NCI-H1092 treated with DMSO at 0.1 percent for 48 hours (cell line): ENCODE data around the gene ELAVL1.
"Not testable (repeated sequence)": the region's sequence is repeated elsewhere in the genome, so short reads cannot be mapped to it uniquely, and the experiment has no call there.

Experiments used
- DNase-seq: peaks from one replicate; lab custom pipeline; 2025; lab: John Stamatoyannopoulos, UW

Gene ELAVL1

DNA sequence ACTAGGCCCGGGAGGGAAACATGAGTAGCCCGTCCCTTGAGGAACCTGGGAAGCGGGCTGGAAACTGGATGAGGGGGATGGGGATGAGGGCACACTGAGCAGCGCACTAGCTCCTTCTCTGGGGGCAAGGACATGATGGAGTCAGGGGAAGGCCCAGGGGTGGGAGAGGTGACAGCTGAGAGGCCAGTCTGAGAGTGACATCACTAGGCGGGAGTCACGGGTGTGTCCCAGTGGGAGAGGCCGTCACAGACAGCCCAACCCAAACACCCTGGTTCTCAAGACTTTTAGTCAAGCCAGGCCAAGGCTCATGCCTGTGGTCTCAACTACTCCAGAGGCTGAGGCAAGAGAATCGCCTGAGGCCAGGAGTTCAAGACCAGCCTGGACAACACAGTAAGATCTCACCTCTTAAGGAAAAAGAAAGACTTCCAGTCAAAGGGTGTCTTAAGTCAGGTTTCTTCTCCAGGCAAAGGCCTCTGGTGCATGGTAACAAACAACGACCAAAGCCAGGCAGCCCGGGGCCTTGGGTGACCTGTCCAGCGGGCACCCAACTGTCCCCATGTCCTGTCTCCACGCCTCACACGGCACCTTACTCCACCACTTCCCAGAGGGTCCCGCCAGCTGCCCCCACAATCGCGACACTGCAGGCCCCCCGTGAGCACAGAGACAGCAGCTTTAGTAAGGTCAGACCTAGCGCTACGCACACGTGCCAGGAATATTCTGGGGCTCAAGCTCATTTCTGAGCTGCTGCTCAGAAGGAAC lies 36.5 kb downstream of the ELAVL1 start:
- DNase-seq, result no peak

- DNase-seq, result no peak
Measured at GRCh38 chr19:7968008-7968795, 37.2 kb downstream of the ELAVL1 start.

DNA sequence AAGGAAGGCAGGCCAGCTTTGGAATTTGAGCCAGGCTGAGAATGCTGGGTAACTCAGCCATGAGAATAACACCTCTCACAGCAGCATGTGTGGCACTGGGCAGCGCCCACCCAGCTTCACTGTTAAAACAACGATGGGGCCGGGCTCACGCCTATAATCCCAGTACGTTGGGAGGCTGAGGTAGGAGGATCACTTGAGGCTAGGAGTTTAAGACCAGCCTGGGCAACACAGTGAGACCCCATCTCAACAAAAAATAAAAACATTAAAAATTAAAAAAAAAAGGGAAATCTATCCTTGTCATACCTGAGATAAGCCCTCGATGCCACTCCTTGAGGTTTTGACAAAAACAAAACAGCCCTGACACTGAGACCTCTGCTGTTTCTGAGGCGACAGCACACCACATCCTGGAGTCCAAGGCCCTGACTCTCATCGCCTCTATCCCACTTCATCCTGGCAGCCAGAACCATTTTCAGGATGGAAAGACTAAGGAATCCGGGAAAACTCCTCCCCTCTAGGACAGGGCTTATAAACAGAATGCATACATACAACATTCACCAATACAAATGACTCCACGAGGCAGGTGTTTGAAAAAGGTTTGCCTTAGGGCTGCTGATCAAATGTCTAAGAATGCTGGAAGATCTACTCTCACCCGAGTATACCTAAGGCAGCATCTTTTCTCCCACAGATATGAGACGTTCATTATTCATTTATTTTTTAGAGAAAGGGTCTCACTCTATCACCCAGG lies 39.3 kb downstream of the ELAVL1 start:
- DNase-seq, result no peak

- no peak for DNase-seq
Measured at GRCh38 chr19:7965259-7965841, 40.1 kb downstream of the ELAVL1 start.

GRCh38 chr19:7963566-7963965 lies 41.9 kb downstream of the ELAVL1 start:
- no peak for DNase-seq

GRCh38 chr19:7962644-7963268 lies 42.7 kb downstream of the ELAVL1 start:
- DNase-seq, result no peak

- DNase-seq, result no peak
Measured at GRCh38 chr19:7961920-7962626, 43.4 kb downstream of the ELAVL1 start.

DNA sequence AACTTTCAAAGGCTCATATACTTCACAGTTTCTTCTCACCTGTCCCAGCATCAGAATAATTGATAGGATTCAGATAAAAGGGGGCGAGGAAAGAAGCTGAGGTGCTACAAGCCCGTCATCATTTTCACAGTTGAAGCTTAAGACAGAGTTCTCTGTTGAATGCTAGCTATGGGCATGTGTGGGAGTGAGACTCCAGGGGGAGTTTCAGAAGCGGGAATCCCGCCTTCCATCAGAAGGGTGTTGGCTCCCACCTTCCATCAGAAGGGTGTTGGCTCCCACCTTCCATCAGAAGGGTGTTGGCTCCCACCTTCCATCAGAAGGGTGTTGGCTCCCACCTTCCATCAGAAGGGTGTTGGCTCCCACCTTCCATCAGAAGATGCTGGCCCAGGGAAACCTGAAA lies 44.4 kb downstream of the ELAVL1 start:
- not testable (repeated sequence) for DNase-seq

- DNase-seq, result no peak
Measured at GRCh38 chr19:7959211-7959610, 46.2 kb downstream of the ELAVL1 start.

DNA sequence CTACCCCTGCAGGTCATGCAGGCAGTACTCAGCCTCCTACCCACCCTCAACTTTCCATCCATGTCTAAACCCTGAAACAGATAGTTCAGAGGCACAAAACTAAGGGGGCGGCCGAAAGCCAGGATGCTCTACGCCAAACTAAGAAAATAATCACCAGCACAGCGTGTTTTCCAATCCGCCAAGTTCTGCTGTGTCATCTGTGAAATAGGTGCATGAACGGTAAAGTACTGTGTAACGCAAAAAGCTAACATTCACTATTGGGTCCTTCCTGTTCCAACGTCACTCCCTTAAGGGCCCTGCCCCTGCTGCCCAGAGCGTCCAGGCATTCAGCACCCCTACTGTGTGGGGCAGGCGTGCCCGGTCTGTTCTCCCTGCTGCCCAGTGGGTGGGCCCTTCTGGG lies 49.7 kb downstream of the ELAVL1 start:
- DNase-seq, result no peak

DNA sequence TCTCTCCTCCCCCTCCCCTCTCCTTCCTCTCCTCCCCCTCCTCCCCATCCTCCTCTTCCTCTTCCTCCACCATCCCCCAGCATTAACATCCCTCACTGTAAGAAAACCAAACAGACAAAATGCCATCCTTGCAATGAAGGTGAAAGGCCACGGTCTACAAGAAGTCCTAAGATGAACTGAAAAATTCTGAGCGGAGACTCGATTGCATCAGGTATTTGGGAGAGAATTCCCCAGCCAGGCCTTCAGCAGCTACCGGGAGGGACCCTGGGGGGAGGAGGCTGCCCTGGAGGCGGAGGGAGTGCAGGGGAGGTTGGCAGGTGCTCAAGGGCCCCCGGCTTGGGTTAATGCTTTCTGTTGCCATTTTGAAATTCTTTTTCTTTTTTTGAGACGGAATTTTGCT lies 51.9 kb downstream of the ELAVL1 start:
- no peak for DNase-seq

DNA sequence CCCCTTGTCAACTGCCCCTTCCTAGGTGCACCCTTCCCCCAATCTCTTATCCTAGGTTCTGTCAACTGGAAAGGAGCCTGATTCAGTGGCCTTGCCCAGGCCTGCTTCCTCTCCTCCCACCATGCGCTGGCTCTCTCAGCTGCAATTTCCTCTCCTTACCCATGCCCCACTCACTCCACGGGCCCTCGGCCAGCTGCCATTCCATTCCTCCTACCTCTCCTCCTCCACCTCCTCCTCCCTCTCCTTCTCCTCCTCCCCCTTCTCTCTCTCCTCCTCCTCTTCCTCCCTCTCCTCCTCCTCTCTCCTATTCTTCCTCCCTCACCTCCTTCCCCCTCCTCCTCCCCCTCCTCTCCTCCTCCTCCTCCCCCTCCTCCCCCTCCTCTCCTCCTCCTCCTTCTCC lies 52.4 kb downstream of the ELAVL1 start:
- DNase-seq, result no peak

GRCh38 chr19:7947939-7948338 lies 57.5 kb downstream of the ELAVL1 start:
- DNase-seq, result no peak

DNA sequence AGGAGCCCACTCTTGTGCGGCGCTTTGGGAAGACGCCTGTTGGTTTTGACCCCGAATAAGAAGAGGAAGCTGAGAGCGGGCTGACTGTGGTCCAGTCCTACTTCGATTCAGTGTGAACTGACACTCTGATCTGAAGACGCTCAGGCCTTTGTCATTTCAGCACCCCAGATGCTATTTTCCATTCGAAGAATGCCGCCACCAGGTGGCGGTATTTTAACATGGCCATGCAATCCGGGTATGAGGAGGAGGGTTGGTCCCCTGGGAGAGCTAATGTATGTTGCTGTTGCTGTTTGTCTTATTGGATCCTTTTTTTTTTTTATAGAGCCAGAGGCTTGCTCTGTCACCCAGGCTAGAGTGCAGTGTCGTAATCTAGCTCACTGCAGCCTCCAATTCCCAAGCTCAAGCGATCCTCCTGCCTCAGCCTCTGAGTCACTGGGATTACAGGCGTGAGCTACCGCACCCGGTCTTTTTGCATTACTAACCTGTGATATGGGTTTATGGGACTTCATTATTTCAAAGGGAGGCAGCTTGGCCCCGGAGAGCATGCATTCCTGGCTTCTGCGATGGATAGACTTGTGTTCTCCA lies 61.2 kb downstream of the ELAVL1 start:
- peak; percentile 84 for DNase-seq

DNA sequence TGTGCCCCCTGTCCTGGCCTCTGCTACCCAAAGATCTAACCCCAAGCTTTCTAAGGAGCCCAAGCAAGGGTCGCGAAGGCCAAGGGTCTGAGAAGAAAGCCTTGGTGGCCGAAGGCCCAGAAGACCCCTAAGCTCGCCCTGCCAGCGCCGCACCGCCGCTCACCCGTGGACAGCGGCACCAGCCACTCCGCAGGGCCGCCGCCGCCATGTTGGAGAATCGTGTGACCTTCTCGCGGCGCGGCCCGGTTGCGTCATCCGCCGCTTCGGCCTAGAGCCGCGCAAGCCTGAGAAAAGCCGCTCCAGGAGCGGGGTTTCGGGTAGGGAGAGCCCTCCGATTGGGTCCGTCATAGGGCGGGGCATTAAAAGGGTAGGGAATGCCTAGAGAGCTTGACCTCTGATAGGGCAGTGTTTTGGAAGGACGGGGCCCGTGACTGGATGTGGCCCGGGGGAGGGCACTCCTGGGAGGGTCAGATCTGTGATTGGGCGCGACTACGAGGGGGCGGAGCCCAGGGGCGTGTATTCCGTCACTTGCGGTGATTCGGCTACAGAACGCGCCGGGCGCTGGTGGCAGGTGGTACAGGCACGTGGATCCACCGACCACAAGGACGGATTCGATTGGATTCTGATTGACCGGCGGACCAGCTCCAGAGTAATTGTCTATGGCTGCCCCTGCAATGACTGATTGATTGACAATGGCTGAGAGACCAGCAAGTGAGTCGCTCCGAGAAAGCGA lies 61.8 kb downstream of the ELAVL1 start, which contains the start of gene TIMM44:
Gene TIMM44, minus strand, starts transcription at position 223 of the 733 bp plus-strand sequence. Its CDS starts 15 bp downstream, at position 208.
- DNase-seq, result peak; percentile 99

GRCh38 chr19:7942981-7943443 lies 62.4 kb downstream of the ELAVL1 start:
- DNase-seq, result peak; percentile 58

DNA sequence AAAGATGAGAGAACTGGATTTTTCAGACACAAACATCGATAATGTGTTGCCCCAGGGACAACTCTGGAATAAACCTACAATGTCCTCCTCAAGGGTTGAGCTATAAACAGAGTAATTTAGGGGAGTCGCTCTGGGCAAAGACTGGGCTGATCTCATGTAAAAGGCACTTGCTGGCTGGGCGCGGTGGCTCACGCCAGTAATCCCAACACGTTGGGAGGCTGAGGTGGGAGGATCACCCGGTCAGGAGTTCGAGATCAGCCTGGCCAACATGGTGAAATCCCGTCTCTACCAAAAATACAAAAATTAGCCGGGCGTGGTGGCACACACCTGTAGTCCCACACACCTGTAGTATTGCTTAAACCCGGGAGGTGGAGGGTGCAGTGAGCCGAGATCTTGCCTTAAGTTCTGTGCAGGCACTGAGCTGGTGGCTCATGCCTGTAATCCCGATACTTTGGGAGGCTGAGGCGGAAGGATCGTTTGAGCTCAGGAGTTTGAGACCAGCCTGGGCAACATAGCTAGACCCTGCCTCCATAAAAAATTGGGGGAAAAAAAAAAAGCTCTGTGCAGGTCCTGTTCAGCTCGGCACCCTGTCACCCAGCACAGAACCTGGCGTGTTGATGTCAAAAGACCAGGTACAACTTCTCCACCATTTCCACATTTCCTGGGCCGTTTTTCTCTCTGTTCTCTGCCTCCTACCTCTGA lies 63.4 kb downstream of the ELAVL1 start:
- DNase-seq, result no peak

- no peak for DNase-seq
Measured at GRCh38 chr19:7940841-7941240, 64.6 kb downstream of the ELAVL1 start.

DNA sequence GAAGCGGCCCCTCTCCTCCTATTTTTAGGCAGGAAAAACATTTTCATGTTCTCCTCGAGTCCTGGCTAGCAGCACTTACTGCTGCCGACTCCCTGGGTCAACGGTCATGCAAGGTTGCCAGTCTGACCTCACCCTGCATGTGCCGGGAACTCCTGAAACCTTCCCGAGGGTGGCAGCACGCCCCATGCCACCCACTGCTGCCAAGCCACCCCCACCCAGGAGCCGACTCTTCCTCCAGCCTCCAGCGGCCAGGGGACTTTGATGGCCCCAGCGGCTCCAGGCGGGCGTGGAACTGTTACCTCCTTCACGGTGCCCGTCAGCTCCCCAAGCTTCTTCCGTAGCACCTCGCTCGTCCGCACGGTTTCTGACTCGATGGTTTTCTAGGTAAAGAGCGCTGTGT lies 70.7 kb downstream of the ELAVL1 start:
- DNase-seq, result no peak
